GM12872 (cell line): ENCODE data around the gene PTPRN2.

Experiments
- TF ChIP-seq, protein P1 (sequence below): IDR thresholded peaks from 3 replicates; pipeline ENCODE4 v1.5.1; 2011; ENCODE audit warnings: low read depth, mild to moderate bottlenecking, low read length, moderate library complexity; ENCODE audit not compliant: insufficient read depth

Gene PTPRN2

GRCh38 chr7:157664034-157664433, 923.6 kb downstream of the PTPRN2 start:
- TF ChIP-seq, protein P1, sequence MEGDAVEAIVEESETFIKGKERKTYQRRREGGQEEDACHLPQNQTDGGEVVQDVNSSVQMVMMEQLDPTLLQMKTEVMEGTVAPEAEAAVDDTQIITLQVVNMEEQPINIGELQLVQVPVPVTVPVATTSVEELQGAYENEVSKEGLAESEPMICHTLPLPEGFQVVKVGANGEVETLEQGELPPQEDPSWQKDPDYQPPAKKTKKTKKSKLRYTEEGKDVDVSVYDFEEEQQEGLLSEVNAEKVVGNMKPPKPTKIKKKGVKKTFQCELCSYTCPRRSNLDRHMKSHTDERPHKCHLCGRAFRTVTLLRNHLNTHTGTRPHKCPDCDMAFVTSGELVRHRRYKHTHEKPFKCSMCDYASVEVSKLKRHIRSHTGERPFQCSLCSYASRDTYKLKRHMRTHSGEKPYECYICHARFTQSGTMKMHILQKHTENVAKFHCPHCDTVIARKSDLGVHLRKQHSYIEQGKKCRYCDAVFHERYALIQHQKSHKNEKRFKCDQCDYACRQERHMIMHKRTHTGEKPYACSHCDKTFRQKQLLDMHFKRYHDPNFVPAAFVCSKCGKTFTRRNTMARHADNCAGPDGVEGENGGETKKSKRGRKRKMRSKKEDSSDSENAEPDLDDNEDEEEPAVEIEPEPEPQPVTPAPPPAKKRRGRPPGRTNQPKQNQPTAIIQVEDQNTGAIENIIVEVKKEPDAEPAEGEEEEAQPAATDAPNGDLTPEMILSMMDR: no peak

GRCh38 chr7:157662981-157663716, 924.5 kb downstream of the PTPRN2 start:
- TF ChIP-seq, protein P1: no peak

- TF ChIP-seq, protein P1: no peak
Measured at GRCh38 chr7:157662110-157662791, 925.4 kb downstream of the PTPRN2 start.

- TF ChIP-seq, protein P1: no peak
Measured at GRCh38 chr7:157661611-157661975, 926.0 kb downstream of the PTPRN2 start.

DNA sequence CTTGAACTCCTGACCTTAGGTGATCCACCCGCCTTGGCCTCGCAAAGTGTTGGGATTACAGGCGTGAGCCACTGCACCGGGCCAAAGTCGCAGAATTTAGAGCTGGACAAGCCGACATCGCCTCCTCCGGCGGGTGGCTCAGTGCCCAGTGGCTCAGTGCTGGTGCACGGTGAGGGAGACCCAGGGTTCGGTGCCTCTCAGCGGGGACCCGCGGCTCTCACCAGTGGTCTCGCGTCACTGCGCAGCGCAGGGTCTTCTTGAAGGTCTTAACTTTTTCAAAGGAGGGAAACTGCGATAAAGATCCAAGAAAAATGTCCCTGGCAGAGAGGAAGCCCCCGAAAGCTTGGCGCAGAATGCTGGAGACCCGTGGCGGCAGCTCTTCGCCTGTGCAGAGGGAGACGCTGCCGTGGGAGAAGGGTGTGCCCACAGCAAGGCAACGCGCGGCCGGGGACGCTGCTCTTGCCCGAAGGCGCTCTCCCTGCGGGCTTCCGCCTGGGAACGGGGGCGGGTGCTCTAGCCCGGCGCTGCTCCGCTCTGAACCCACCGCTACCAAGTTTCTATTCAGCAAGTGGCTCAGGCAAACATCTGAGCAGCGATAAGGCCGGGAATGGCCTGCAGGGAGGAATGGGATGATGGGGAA, 926.5 kb downstream of the PTPRN2 start:
- TF ChIP-seq, protein P1: no peak

GRCh38 chr7:157658851-157659412, 928.7 kb downstream of the PTPRN2 start:
- TF ChIP-seq, protein P1: no peak
